Measurements from ENCODE around the gene LIMK2. TPM values are rescaled to one million over a fixed set of nuclear protein-coding genes. Genes with fewer than 3 reads are reported as not detected.

The LIMK2 gene
- polyA plus RNA-seq, 1 donor from 2014 or later, result 44.2 TPM

Small RNA genes within 50 kb of the gene (small RNA-seq; reads per million reads assigned to genes)
- gene RF00019, result 0 to 1.2 (median 0) reads per million in 3 experiments
- 0 reads per million in 3 experiments for gene RNA5SP496
- gene RNU6-1128P, result 0.07 to 0.73 (median 0.10) reads per million in 3 experiments

Other genes with a start within 250 kb of the LIMK2 start
- 15.1 and 16.2 TPM in 2 replicates for gene MORC2, start 243.5 kb upstream of the LIMK2 start, polyA plus RNA-seq
- 73.5 and 77.9 TPM in 2 replicates for gene TUG1, start 243.0 kb upstream of the LIMK2 start, polyA plus RNA-seq
- 2.8 and 3.4 TPM in 2 replicates for gene SMTN, start 131.0 kb upstream of the LIMK2 start, polyA plus RNA-seq
- 6.3 and 6.6 TPM in 2 replicates for gene SELENOM, start 104.7 kb upstream of the LIMK2 start, polyA plus RNA-seq
- 3.7 and 9.4 TPM in 2 replicates for gene INPP5J, start 89.3 kb upstream of the LIMK2 start, polyA plus RNA-seq
- not detected in 2 replicates for gene PLA2G3, start 71.8 kb upstream of the LIMK2 start, polyA plus RNA-seq
- 38.5 and 42.2 TPM in 2 replicates for gene RNF185, start 52.1 kb upstream of the LIMK2 start, polyA plus RNA-seq
- 32.0 and 38.4 TPM in 2 replicates for gene PIK3IP1, start 80.2 kb downstream of the LIMK2 start, polyA plus RNA-seq
- 33.5 and 35.8 TPM in 2 replicates for gene PATZ1, start 134.0 kb downstream of the LIMK2 start, polyA plus RNA-seq
- gene DRG1, start 187.3 kb downstream of the LIMK2 start, polyA plus RNA-seq, result 90.2 and 113 TPM in 2 replicates

Measured in neural cell (in vitro differentiated cells).